Common myeloid progenitor, CD34-positive (primary cell): ENCODE measurements around the gene TBC1D23.
"Not testable (repeated sequence)": the region's sequence is repeated elsewhere in the genome, so short reads cannot be mapped to it uniquely, and the experiment has no call there.

Source experiments
- CTCF ChIA-PET: fragments of 350-600 bp; sonication (Branson Sonifier 250); formaldehyde crosslinking; loops from one replicate; lab custom pipeline; 2021; ENCODE audit warnings: antibody characterized with exemption; lab: Charles Lee
- POLR2A ChIA-PET: fragments of 350-600 bp; sonication (Branson Sonifier 250); formaldehyde crosslinking; loops from one replicate; lab custom pipeline; 2021; ENCODE audit warnings: antibody characterized with exemption; lab: Charles Lee
- DNase-seq, 3 donors: peaks; one replicate each; pipeline versions ENCODE4 v3.0.0 to v3.0.0-alpha.2; 2013
- H3K27ac ChIP-seq, 2 experiments: 1 replicate in 1 of 2; 2 replicates in 1 of 2; pipeline ENCODE4 v1.7.0; 2013; ENCODE audit warnings: inconsistent platforms in 2 of 2, low read length in 2 of 2, mild to moderate bottlenecking in 2 of 2, low read depth in 1 of 2, moderate library complexity in 1 of 2; ENCODE audit not compliant: severe bottlenecking in 2 of 2, insufficient read depth in 1 of 2, poor library complexity in 1 of 2
- H3K27me3 ChIP-seq, 5 experiments: replicated peaks in 2 of 5; 1 replicate in 3 of 5; 2 replicates in 2 of 5; pipeline versions ENCODE4 v1.6.1 to v1.7.0; 2013; ENCODE audit warnings: low read length in 4 of 5, mild to moderate bottlenecking in 2 of 5, moderate library complexity in 2 of 5, inconsistent platforms in 1 of 5; ENCODE audit not compliant: insufficient read depth in 5 of 5, control insufficient read depth in 4 of 5
- H3K36me3 ChIP-seq, 4 experiments: 1 replicate in 2 of 4; 2 replicates in 2 of 4; pipeline versions ENCODE4 v1.6.1 to v1.7.0; 2013; ENCODE audit warnings: low read length in 3 of 4, control low read depth in 1 of 4, mild to moderate bottlenecking in 1 of 4; ENCODE audit not compliant: control insufficient read depth in 4 of 4, insufficient read depth in 4 of 4
- H3K4me1 ChIP-seq, 4 experiments: 1 replicate in 3 of 4; 2 replicates in 1 of 4; pipeline versions ENCODE4 v1.6.1 to v1.7.1; 2013; ENCODE audit warnings: low read length in 3 of 4, mild to moderate bottlenecking in 3 of 4, control low read depth in 1 of 4, inconsistent platforms in 1 of 4, moderate library complexity in 1 of 4; ENCODE audit not compliant: control insufficient read depth in 4 of 4, insufficient read depth in 4 of 4; ENCODE audit errors: control extremely low read depth in 1 of 4
- H3K4me3 ChIP-seq, 7 experiments: 1 replicate in 4 of 7; 2 replicates in 3 of 7; pipeline versions ENCODE4 v1.5.1 to v1.7.0; 2013; ENCODE audit warnings: mild to moderate bottlenecking in 7 of 7, low read length in 6 of 7, moderate library complexity in 6 of 7, inconsistent platforms in 2 of 7, low read depth in 2 of 7, control low read depth in 1 of 7; ENCODE audit not compliant: insufficient read depth in 4 of 7, control insufficient read depth in 1 of 7; ENCODE audit errors: extremely low read depth in 1 of 7
- H3K9me3 ChIP-seq, 5 experiments: 1 replicate in 4 of 5; 2 replicates in 1 of 5; pipeline versions ENCODE4 v1.6.1 to v1.7.1; 2013; ENCODE audit warnings: low read length in 4 of 5, mild to moderate bottlenecking in 2 of 5, inconsistent platforms in 1 of 5, low read depth in 1 of 5, moderate library complexity in 1 of 5; ENCODE audit not compliant: control insufficient read depth in 4 of 5, insufficient read depth in 2 of 5; ENCODE audit errors: control extremely low read depth in 1 of 5
- WGBS: methylation state at CpG from one replicate; pipeline ENCODE4 v1.1.5; 2013; ENCODE audit not compliant: insufficient coverage; 5-methylcytosine and 5-hydroxymethylcytosine counted together

The TBC1D23 gene

GRCh38 chr3:100234364-100234763 lies 26.4 kb upstream of the TBC1D23 start:
- POLR2A ChIA-PET, result no interaction called here
- no peak overlapping the region for H3K4me3 ChIP-seq
- H3K9me3 ChIP-seq, result peaks cover 0 to 18% (median 3%) of the 10 kb centered on the region in 5 experiments
- H3K4me1 ChIP-seq, result no peaks in the 10 kb centered on the region
- H3K27ac ChIP-seq, result no peak overlapping the region
- no peaks in the 10 kb centered on the region for H3K36me3 ChIP-seq
- CTCF ChIA-PET, result no interaction called here
- no CpG with 5 or more reads among the region's 2 CpGs for WGBS
- no peaks in the 10 kb centered on the region for H3K27me3 ChIP-seq
- DNase-seq, result no peak

- POLR2A ChIA-PET, result no interaction called here
- H3K4me3 ChIP-seq, result no peak overlapping the region
- H3K4me1 ChIP-seq, result no peaks in the 10 kb centered on the region
- peaks cover 0 to 15% (median 3%) of the 10 kb centered on the region in 5 experiments for H3K9me3 ChIP-seq
- no peak overlapping the region for H3K27ac ChIP-seq
- H3K27me3 ChIP-seq, result no peaks in the 10 kb centered on the region
- CTCF ChIA-PET, result interaction anchor here (0.6 kb wide), 1 partner anchor 414 kb away, joined by 3 read pairs; no protein-coding TSS in a partner anchor
- H3K36me3 ChIP-seq, result no peaks in the 10 kb centered on the region
- DNase-seq, result no peak
- no CpG with 5 or more reads among the region's 1 CpG for WGBS
These were observed 22.2 kb upstream of the TBC1D23 start for GRCh38 chr3:100238599-100238998.

GRCh38 chr3:100242471-100242870 lies 18.3 kb upstream of the TBC1D23 start:
- H3K4me3 ChIP-seq, H3K36me3 ChIP-seq, H3K27me3 ChIP-seq, H3K27ac ChIP-seq, H3K4me1 ChIP-seq, DNase-seq, POLR2A ChIA-PET: not testable (repeated sequence)
- H3K9me3 ChIP-seq, result peaks cover 0 to 15% (median 3%) of the 10 kb centered on the region in 5 experiments
- WGBS, result no CpG with 5 or more reads among the region's 1 CpG
- CTCF ChIA-PET, result interaction anchor here (1.2 kb wide), 1 partner anchor 178 kb away, joined by 3 read pairs; no protein-coding TSS in a partner anchor

GRCh38 chr3:100244264-100244663 lies 16.5 kb upstream of the TBC1D23 start:
- H3K4me3 ChIP-seq, result no peak overlapping the region
- H3K9me3 ChIP-seq, result peaks cover 0 to 3% (median under 1%) of the 10 kb centered on the region in 5 experiments
- H3K27ac ChIP-seq, result no peak overlapping the region
- no peaks in the 10 kb centered on the region for H3K36me3 ChIP-seq
- no peak for DNase-seq
- CTCF ChIA-PET, result interaction anchor here (1.1 to 1.7 kb wide), 4 partner anchors 10 to 403 kb away, joined by 3 to 7 read pairs (median 4); no protein-coding TSS in a partner anchor
- POLR2A ChIA-PET, result interaction anchor here (0.7 kb wide), 1 partner anchor 44 kb away, joined by 3 read pairs; no protein-coding TSS in a partner anchor
- no peaks in the 10 kb centered on the region for H3K27me3 ChIP-seq
- H3K4me1 ChIP-seq, result peaks cover 0 to 6% (median under 1%) of the 10 kb centered on the region in 4 experiments

- H3K4me1 ChIP-seq, result peaks cover 0 to 8% (median 2%) of the 10 kb centered on the region in 4 experiments
- H3K9me3 ChIP-seq, result peaks cover 0 to 3% (median 0%) of the 10 kb centered on the region in 5 experiments
- H3K27ac ChIP-seq, result no peak overlapping the region
- POLR2A ChIA-PET, result no interaction called here
- no peaks in the 10 kb centered on the region for H3K27me3 ChIP-seq
- H3K4me3 ChIP-seq, result no peak overlapping the region
- no peak for DNase-seq
- no peaks in the 10 kb centered on the region for H3K36me3 ChIP-seq
- CTCF ChIA-PET, result interaction anchor here (1.2 to 1.7 kb wide), 4 partner anchors 9 to 404 kb away, joined by 3 to 7 read pairs (median 4); no protein-coding TSS in a partner anchor
These were observed 15.7 kb upstream of the TBC1D23 start for GRCh38 chr3:100245136-100245535.

- Histone ChIP-seq H3K4me1 (peaks cover 0 to 8% (median 2%) of the 10 kb centered on the region in 4 experiments), H3K27me3 (no peaks in the 10 kb centered on the region), H3K4me3 (no peak overlapping the region), H3K36me3 (no peaks in the 10 kb centered on the region), H3K27ac (no peak overlapping the region), H3K9me3 (no peaks in the 10 kb centered on the region)
- 75% methylated on average over 4 of the region's 4 CpGs for WGBS
- ChIA-PET CTCF (interaction anchor here (0.7 to 1.2 kb wide), 3 partner anchors 12 to 177 kb away, joined by 3 to 4 read pairs (median 3); no protein-coding TSS in a partner anchor), POLR2A (no interaction called here)
- no peak for DNase-seq
These were observed 14.9 kb upstream of the TBC1D23 start for GRCh38 chr3:100245927-100246326.

GRCh38 chr3:100246999-100247398 lies 13.8 kb upstream of the TBC1D23 start:
- CTCF ChIA-PET, result interaction anchor here (1.2 to 1.4 kb wide), 2 partner anchors 11 to 178 kb away, joined by 3 read pairs; no protein-coding TSS in a partner anchor
- Histone ChIP-seq H3K9me3 (no peaks in the 10 kb centered on the region), H3K4me1 (peaks cover 0 to 8% (median 2%) of the 10 kb centered on the region in 4 experiments), H3K27ac (no peak overlapping the region), H3K27me3 (no peaks in the 10 kb centered on the region), H3K36me3 (no peaks in the 10 kb centered on the region), H3K4me3 (no peak overlapping the region)
- POLR2A ChIA-PET, result no interaction called here
- DNase-seq, result no peak
